Bronchial epithelial cell (primary cell): ENCODE data around the gene RPS15. TPM values are rescaled to one million over a fixed set of nuclear protein-coding genes. Genes with fewer than 3 reads are reported as not detected.

Source experiments
- DNase-seq: peaks from one replicate; pipeline ENCODE4 v3.0.0-alpha.2; 2010; ENCODE audit warnings: low read depth
- FAIRE-seq: peaks from 2 replicates; lab custom pipeline; 2011; peaks lifted over from hg19 to GRCh38; lab: Jason Lieb, UNC
- H3K27me3 ChIP-seq: 2 replicates; pipeline ENCODE4 v1.5.1; 2011; ENCODE audit warnings: low read length; ENCODE audit not compliant: control insufficient read depth, insufficient read depth
- H3K36me3 ChIP-seq: 2 replicates; pipeline ENCODE4 v1.5.1; 2011; ENCODE audit warnings: low read length; ENCODE audit not compliant: control insufficient read depth, insufficient read depth
- H3K4me3 ChIP-seq: 2 replicates; pipeline ENCODE4 v1.5.1; 2011; ENCODE audit warnings: mild to moderate bottlenecking, low read depth, low read length, control low read depth
- CTCF ChIP-seq: IDR thresholded peaks from 2 replicates; pipeline ENCODE4 v1.5.1; 2011; ENCODE audit warnings: mild to moderate bottlenecking, moderate library complexity, low read length, control low read depth, inconsistent platforms; ENCODE audit not compliant: insufficient read depth, severe bottlenecking
- total RNA-seq: library from RNA; depleted of rRNA; stranded (reverse); fragments of >200 nt; gene quantifications from 2 replicates; pipeline ENCODE4 v1.2.1, GENCODE V29; 2014

The RPS15 gene
- total RNA-seq, 1 donor from 2014 or later, result 966 TPM

- DNase-seq, result no peak
- peaks cover 10% of the 10 kb centered on the region for H3K27me3 ChIP-seq
- H3K4me3 ChIP-seq, result peak overlapping the region; percentile 30
- no peak for TF ChIP-seq CTCF
- H3K36me3 ChIP-seq, result no peaks in the 10 kb centered on the region
- FAIRE-seq, result no peak
Observed at GRCh38 chr19:1468274-1468820, 30.2 kb downstream of the RPS15 start.

GRCh38 chr19:1468821-1469254 is 30.6 kb downstream of the RPS15 start:
- peaks cover 10% of the 10 kb centered on the region for H3K27me3 ChIP-seq
- H3K4me3 ChIP-seq, result peak overlapping the region; percentile 30
- H3K36me3 ChIP-seq, result no peaks in the 10 kb centered on the region
- no peak for FAIRE-seq
- DNase-seq, result peak; percentile 27
- no peak for TF ChIP-seq CTCF

- Histone ChIP-seq H3K36me3 (no peaks in the 10 kb centered on the region), H3K4me3 (peak overlapping the region; percentile 41), H3K27me3 (peaks cover 10% of the 10 kb centered on the region)
- DNase-seq (no peak), FAIRE-seq (no peak)
- TF ChIP-seq CTCF, result no peak
Observed at GRCh38 chr19:1469255-1470054, 31.3 kb downstream of the RPS15 start.

GRCh38 chr19:1470055-1470304 is 31.8 kb downstream of the RPS15 start:
- TF ChIP-seq CTCF, result no peak
- Histone ChIP-seq H3K27me3 (peaks cover 10% of the 10 kb centered on the region), H3K36me3 (no peaks in the 10 kb centered on the region), H3K4me3 (peak overlapping the region; percentile 41)
- FAIRE-seq (no peak), DNase-seq (no peak)

GRCh38 chr19:1470305-1471009 is 32.3 kb downstream of the RPS15 start:
- FAIRE-seq, result no peak
- Histone ChIP-seq H3K4me3 (peak overlapping the region; percentile 41), H3K27me3 (peaks cover 10% of the 10 kb centered on the region), H3K36me3 (no peaks in the 10 kb centered on the region)
- DNase-seq, result peak; percentile 34
- no peak for TF ChIP-seq CTCF
